ENCODE results near the gene FYCO1.

GRCh38 chr3:45931496-45931895 lies 64.1 kb downstream of the FYCO1 start:
- TF ChIP-seq POLR2A (IDR thresholded peaks at IDR 0.05; ENCODE audit: low read length) (no peak), FOSB (CRISPR knock-in tag; IDR thresholded peaks at IDR 0.05) (no peak), ESRRA (IDR thresholded peaks at IDR 0.05; ENCODE audit: borderline replicate concordance, low read length) (no peak), RARB (CRISPR knock-in tag; IDR thresholded peaks at IDR 0.05) (no peak), BCL3 (IDR thresholded peaks at IDR 0.05) (no peak), SMC3 (IDR thresholded peaks at IDR 0.05) (no peak), EP300 (IDR thresholded peaks at IDR 0.05) (no peak), RAD21 (conservative IDR thresholded peaks at IDR 0.05 in 1 of 2, IDR thresholded peaks at IDR 0.05 in 1 of 2) (no peak), MAFK (IDR thresholded peaks at IDR 0.05; ENCODE audit: partially characterized antibody) (no peak), NFE2L2 (conservative IDR thresholded peaks at IDR 0.05; ENCODE audit: low read length) (no peak), CEBPB (IDR thresholded peaks at IDR 0.05) (no peak)
- TF ChIP-seq, protein P1, sequence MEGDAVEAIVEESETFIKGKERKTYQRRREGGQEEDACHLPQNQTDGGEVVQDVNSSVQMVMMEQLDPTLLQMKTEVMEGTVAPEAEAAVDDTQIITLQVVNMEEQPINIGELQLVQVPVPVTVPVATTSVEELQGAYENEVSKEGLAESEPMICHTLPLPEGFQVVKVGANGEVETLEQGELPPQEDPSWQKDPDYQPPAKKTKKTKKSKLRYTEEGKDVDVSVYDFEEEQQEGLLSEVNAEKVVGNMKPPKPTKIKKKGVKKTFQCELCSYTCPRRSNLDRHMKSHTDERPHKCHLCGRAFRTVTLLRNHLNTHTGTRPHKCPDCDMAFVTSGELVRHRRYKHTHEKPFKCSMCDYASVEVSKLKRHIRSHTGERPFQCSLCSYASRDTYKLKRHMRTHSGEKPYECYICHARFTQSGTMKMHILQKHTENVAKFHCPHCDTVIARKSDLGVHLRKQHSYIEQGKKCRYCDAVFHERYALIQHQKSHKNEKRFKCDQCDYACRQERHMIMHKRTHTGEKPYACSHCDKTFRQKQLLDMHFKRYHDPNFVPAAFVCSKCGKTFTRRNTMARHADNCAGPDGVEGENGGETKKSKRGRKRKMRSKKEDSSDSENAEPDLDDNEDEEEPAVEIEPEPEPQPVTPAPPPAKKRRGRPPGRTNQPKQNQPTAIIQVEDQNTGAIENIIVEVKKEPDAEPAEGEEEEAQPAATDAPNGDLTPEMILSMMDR (IDR thresholded peaks at IDR 0.05): no peak
- TF ChIP-seq, protein P2, sequence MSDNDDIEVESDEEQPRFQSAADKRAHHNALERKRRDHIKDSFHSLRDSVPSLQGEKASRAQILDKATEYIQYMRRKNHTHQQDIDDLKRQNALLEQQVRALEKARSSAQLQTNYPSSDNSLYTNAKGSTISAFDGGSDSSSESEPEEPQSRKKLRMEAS (IDR thresholded peaks at IDR 0.05): no peak
- TF ChIP-seq, protein P3, sequence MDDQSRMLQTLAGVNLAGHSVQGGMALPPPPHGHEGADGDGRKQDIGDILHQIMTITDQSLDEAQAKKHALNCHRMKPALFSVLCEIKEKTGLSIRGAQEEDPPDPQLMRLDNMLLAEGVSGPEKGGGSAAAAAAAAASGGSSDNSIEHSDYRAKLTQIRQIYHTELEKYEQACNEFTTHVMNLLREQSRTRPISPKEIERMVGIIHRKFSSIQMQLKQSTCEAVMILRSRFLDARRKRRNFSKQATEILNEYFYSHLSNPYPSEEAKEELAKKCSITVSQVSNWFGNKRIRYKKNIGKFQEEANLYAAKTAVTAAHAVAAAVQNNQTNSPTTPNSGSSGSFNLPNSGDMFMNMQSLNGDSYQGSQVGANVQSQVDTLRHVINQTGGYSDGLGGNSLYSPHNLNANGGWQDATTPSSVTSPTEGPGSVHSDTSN (IDR thresholded peaks at IDR 0.05): no peak

Data from A549 (cell line).